Chondrocyte (in vitro differentiated cells): Measurements from ENCODE around the gene HSFX4. TPM values are rescaled to one million over a fixed set of nuclear protein-coding genes. Genes with fewer than 3 reads are reported as not detected.

Source experiments
- DNase-seq: peaks from one replicate; pipeline ENCODE4 v3.0.0; 2021; ENCODE audit warnings: mixed read lengths, low spot score
- H3K27ac Mint-ChIP-seq: one replicate; pipeline ENCODE4 v1.8.0; 2021; ENCODE audit warnings: mild to moderate bottlenecking, moderate library complexity, mixed read lengths; ENCODE audit not compliant: unreplicated experiment
- H3K27me3 Mint-ChIP-seq: 2 replicates; pipeline ENCODE4 v1.8.0; 2021; ENCODE audit warnings: low read depth, mixed read lengths
- H3K36me3 Mint-ChIP-seq: 2 replicates; pipeline ENCODE4 v1.8.0; 2021; ENCODE audit warnings: low read depth, mixed read lengths
- H3K4me1 Mint-ChIP-seq: 2 replicates; pipeline ENCODE4 v1.8.0; 2021; ENCODE audit warnings: low read depth, mild to moderate bottlenecking, mixed read lengths
- H3K4me3 Mint-ChIP-seq: one replicate; pipeline ENCODE4 v1.8.0; 2021; ENCODE audit warnings: mild to moderate bottlenecking, moderate library complexity, mixed read lengths; ENCODE audit not compliant: unreplicated experiment
- H3K9me3 Mint-ChIP-seq: 2 replicates; pipeline ENCODE4 v1.8.0; 2021; ENCODE audit warnings: low read depth, mixed read lengths
- total RNA-seq: library from RNA; stranded (reverse); gene quantifications from 3 replicates; pipeline ENCODE4 v1.2.1, GENCODE V29; 2021
- TF ChIP-seq, protein P1 (sequence below): fragments of 200-600 bp; sonication (generic); IDR thresholded peaks from 2 replicates; pipeline ENCODE4 v1.5.0; 2021; ENCODE audit warnings: antibody characterized with exemption, mild to moderate bottlenecking, moderate library complexity

The HSFX4 gene
- total RNA-seq, 1 donor from 2014 or later: not detected

DNA sequence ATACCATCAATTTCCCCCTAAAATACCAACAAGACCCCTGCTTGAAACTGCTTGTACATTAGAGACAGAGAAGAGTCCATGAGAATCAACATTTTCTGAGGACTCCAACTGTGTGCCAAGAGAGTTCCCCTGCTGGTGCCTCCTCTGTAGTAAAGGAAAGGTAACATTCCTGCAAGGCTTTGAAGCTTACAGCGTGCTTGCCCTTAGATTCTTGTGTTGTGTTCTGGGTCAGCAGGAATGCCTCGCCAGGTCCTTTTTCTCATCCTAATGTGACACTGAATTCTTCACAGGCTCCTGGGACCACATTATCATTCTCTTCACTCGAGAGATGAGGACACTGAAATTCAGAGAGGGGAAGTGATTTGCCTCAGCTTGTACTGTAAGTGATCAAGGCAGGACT is 18.6 kb downstream of the HSFX4 start:
- no peak for DNase-seq
- H3K4me1 Mint-ChIP-seq: peaks cover 13% of the 10 kb centered on the region
- TF ChIP-seq, protein P1, sequence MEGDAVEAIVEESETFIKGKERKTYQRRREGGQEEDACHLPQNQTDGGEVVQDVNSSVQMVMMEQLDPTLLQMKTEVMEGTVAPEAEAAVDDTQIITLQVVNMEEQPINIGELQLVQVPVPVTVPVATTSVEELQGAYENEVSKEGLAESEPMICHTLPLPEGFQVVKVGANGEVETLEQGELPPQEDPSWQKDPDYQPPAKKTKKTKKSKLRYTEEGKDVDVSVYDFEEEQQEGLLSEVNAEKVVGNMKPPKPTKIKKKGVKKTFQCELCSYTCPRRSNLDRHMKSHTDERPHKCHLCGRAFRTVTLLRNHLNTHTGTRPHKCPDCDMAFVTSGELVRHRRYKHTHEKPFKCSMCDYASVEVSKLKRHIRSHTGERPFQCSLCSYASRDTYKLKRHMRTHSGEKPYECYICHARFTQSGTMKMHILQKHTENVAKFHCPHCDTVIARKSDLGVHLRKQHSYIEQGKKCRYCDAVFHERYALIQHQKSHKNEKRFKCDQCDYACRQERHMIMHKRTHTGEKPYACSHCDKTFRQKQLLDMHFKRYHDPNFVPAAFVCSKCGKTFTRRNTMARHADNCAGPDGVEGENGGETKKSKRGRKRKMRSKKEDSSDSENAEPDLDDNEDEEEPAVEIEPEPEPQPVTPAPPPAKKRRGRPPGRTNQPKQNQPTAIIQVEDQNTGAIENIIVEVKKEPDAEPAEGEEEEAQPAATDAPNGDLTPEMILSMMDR: no peak
- no peak overlapping the region for H3K27ac Mint-ChIP-seq
- no peaks in the 10 kb centered on the region for H3K27me3 Mint-ChIP-seq
- H3K36me3 Mint-ChIP-seq: no peaks in the 10 kb centered on the region
- no peak overlapping the region for H3K4me3 Mint-ChIP-seq
- H3K9me3 Mint-ChIP-seq: no peaks in the 10 kb centered on the region

DNA sequence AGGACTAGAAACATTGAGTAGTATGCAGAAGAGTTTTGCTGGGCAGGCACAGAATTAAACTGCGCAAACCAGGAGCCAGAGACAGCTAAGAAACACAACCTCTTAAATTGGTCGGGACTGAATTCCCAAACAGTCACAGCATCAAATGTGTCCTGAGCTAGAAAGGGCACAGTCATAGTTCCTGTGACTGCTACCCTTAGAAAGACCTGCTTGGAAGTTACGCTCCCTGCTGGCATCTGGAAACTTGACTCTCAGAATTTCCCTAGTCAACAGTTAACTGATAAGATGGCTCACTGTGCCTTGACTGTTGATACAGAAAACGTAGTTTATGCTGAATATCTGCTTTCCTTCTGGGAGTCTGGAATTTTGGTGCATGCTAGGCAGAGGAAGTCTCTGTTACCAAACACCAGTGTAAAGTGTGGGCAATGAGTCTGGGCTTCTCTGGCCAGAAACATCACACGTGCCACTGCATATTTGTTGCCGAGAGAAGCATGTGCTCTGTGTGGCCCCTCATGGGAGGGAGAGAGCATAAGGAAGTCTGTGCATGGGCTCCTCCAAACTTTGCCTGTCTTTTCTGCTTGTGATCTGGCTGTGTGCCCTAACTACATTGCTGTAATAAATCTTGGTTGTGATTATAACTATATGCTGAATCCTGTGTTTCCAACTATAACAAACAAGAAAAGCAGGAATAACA is 20.5 kb downstream of the HSFX4 start:
- Mint-ChIP-seq H3K27ac (peak overlapping the region; percentile 6), H3K36me3 (no peaks in the 10 kb centered on the region), H3K27me3 (no peaks in the 10 kb centered on the region), H3K4me1 (peaks cover 13% of the 10 kb centered on the region), H3K9me3 (no peaks in the 10 kb centered on the region), H3K4me3 (no peak overlapping the region)
- DNase-seq: no peak
- TF ChIP-seq, protein P1: no peak

DNA sequence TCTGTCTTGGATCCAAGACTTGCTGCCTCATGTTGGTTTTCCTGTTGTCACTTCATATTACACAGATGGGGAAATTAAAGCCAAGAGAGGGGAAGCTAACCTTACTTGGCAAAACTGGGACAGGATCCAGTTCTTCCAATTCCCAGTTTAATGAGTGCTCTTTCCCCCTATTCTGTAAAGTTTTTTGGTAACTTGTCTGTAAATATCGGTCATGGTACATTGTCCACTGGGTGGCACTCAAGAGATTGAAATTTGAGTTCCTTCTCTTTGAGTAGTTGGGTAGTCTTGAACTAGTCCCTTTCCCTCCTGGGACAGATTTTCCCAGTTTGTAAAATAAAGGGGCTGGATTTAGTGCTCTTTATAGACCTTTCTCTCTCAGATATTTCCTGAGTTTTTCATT is 21.3 kb downstream of the HSFX4 start:
- TF ChIP-seq, protein P1: peak; percentile 82
- no peak for DNase-seq
- Mint-ChIP-seq H3K9me3 (no peaks in the 10 kb centered on the region), H3K27ac (no peak overlapping the region), H3K27me3 (no peaks in the 10 kb centered on the region), H3K36me3 (no peaks in the 10 kb centered on the region), H3K4me1 (peaks cover 13% of the 10 kb centered on the region), H3K4me3 (no peak overlapping the region)

DNA sequence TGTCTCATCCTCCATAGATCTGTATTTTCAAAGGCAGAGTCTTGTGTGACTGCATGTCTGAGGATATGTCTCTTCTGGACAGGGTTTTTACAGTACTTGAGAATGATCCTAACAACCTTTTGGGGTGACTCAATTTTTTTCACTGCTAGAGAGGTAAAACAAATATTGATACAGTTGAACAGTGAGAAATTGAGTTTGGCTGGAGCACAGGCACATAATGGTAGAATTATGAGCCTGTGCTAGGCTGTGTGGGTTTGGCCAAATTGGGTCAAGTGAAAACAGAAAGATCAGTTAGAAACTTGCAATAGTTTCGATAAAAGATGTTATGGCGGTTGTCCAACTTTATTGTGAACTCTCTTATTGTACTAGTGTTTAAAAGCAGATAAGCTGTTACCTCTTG is 32.2 kb downstream of the HSFX4 start:
- no peak for DNase-seq
- Mint-ChIP-seq H3K4me1 (peaks cover 30% of the 10 kb centered on the region), H3K4me3 (no peak overlapping the region), H3K36me3 (peaks cover 4% of the 10 kb centered on the region), H3K27ac (no peak overlapping the region), H3K9me3 (peaks cover 2% of the 10 kb centered on the region), H3K27me3 (no peaks in the 10 kb centered on the region)
- TF ChIP-seq, protein P1: no peak

DNA sequence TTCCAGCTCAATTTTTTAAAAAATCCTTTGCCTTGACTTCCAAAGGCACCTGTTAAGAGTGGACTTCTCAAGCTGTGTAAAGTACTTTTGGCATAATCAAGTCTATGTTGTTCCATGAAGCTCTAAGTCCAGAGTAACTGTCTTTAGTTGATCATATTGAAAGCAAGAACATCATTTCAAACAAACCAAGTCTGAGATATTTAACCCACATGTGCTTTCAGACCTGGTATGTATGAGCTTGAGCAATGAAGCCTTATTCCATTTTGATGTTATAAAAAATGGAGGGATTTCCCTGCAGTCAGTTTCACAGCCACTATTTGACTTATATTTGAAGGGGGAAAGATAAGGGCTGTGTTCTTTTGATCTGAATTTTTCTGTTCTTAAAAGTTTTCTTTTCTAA is 32.6 kb downstream of the HSFX4 start:
- Mint-ChIP-seq H3K27me3 (no peaks in the 10 kb centered on the region), H3K36me3 (peaks cover 4% of the 10 kb centered on the region), H3K27ac (no peak overlapping the region), H3K4me1 (peaks cover 29% of the 10 kb centered on the region), H3K9me3 (peaks cover 6% of the 10 kb centered on the region), H3K4me3 (no peak overlapping the region)
- TF ChIP-seq, protein P1: no peak
- DNase-seq: no peak
